Heart left ventricle (tissue), 13 donors: ENCODE results near the gene PEMT.

Source experiments
- CTCF ChIP-seq, 12 donors: fragments of 200-600 bp; sonication (generic) in 4 of 12; IDR thresholded peaks; one replicate each; pipeline versions ENCODE4 v1.5.0 to v1.8.0; 2018 to 2022; ENCODE audit warnings: antibody characterized with exemption in 12 of 12, mild to moderate bottlenecking in 5 of 12
- POLR2A ChIP-seq, 2 donors: fragments of 450-650 bp; IDR thresholded peaks; one replicate each; pipeline ENCODE4 v1.6.1; 2017; ENCODE audit warnings: antibody characterized with exemption in 2 of 2, mild to moderate bottlenecking in 2 of 2, moderate library complexity in 2 of 2
- donor health status: ischemic (EF 13 %, LVEDD 7.1; RV severe dilation, severe dysfunction).
- donor health status: DM: no; HTN: yes; CAD: no.
- donor health status: DM: no; HTN: no; CAD: no.
- donor health status: ischemic (EF 25% LVEDD 6.9; RV normal size, moderate dysfunction).
- donor health status: ischemic (EF 25% LVEDD 5.7; RV mildly dilated, moderate dysfunction).
- donor health status: ischemic (EF 35%, LVEDD 5.7; RV mildly dilated, moderate dysfunction).
- donor health status: nonischemic (EF 11% LVEDD 7.7; RV severe dilation, severe dysfunction).
- donor health status: DM: yes; HTN: yes; CAD: no.
- donor health status: PGD.
- donor health status: ischemic (EF 29% LVEDD 5.4; RV normal size, mild dysfunction).
- donor health status: nonischemic (EF 23%, LVEDD 6.1; RV moderate dilation, normal function).

DNA sequence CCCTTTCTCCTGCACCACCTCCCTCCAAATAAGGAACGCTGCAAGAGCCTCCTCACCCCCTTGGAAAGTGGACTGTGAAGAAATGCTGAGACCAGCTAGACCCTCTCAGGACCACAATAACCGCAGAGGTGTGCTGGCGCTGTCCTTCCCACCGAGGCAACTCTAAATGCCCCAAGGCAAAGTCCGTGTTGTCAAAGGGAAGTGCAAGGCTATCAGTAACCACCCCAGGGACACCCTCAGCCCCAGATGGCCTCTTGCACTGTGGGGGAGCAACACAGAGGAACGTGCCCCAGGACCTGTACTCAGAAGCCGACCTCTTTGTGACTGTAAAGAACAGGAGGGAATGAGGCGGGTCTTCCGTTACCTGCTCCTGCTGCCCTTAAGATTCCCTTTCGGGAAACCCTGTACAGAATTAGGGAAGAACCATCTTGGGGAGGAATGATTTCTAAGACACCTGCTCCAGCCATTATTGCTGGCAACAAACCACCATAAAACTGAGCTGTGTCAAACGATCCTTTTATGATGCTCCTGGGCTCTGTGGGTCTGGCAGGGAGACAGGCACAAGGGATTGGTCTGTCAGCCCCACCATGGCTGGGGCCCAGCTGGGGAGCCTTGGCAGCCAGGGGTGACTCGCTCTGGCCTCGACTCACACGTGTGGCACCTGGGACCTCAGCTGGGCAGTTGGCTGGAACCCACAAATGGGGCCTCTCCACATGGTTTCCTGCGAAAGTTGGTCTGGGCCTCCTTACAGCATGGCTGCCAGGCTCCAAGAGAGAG lies 129.3 kb downstream of the PEMT start:
- TF ChIP-seq POLR2A (IDR thresholded peaks at IDR 0.05) (no peak), CTCF (IDR thresholded peaks at IDR 0.05) (no peak)
